ENCODE results near the gene SLC29A1. TPM values are rescaled to one million over a fixed set of nuclear protein-coding genes. Genes with fewer than 3 reads are reported as not detected.

Gene SLC29A1
- total and polyA plus RNA-seq, 2 experiments from 2014 or later = 23.3 to 30.8 TPM

DNA sequence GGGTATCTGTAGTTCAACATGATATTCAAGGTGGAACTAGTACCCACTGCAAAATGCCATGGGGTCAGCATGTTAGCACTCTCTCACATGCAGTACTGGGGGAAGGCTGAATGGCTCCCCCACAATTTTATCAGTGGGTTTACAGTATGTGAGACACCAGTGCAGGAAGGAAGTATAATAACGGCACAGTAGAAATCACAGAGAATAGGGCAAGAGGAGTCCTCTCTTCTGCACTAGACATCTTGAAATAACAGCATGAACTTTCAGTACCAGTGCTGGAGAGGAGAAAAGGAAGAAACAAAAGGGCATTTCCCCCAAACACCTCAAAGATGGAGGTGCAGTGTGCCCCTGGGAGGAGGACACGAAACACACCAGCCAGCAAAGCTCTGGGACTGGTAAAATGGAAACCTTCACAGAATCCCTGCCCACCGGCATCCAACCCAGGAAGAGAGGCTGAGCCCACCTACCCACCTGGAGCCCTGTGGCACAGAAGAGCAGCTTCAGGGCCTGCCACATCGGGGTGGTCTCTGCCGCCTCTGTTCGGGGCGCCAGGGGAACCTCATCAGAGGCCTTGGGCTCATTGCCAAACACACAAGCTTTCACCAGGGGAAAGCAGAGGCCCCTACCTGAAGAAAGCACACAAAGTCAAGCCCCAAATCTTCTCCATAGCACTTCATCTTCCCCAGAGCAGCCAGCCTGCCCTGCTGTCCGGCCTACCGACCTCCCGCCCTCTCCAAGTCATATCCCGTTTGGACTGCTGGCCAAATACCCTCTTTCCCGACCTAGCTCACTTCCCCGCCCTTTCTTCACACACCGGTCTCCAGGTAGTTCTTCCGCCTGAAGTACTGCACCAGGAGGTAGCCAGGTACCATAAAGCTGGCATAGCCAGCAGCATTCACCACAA is 32.7 kb downstream of the SLC29A1 start:
- no peak for TF ChIP-seq EZH2 (IDR thresholded peaks at IDR 0.05; ENCODE audit: borderline replicate concordance)
- TF ChIP-seq EZH2phosphoT487 (IDR thresholded peaks at IDR 0.05; ENCODE audit: low read depth, severe bottlenecking, unreplicated experiment) = no peak
- TF ChIP-seq, protein P1, sequence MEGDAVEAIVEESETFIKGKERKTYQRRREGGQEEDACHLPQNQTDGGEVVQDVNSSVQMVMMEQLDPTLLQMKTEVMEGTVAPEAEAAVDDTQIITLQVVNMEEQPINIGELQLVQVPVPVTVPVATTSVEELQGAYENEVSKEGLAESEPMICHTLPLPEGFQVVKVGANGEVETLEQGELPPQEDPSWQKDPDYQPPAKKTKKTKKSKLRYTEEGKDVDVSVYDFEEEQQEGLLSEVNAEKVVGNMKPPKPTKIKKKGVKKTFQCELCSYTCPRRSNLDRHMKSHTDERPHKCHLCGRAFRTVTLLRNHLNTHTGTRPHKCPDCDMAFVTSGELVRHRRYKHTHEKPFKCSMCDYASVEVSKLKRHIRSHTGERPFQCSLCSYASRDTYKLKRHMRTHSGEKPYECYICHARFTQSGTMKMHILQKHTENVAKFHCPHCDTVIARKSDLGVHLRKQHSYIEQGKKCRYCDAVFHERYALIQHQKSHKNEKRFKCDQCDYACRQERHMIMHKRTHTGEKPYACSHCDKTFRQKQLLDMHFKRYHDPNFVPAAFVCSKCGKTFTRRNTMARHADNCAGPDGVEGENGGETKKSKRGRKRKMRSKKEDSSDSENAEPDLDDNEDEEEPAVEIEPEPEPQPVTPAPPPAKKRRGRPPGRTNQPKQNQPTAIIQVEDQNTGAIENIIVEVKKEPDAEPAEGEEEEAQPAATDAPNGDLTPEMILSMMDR (IDR thresholded peaks at IDR 0.05; ENCODE audit: poor library complexity) = no peak
- Histone ChIP-seq H3K9me2 (replicated peaks; ENCODE audit: insufficient read depth) (no peaks in the 10 kb centered on the region), H3K36me3 (replicated peaks; ENCODE audit: insufficient read depth, low read depth) (no peaks in the 10 kb centered on the region), H2AFZ (peak overlapping the region; percentile 95), H3K79me2 (peaks cover 42% of the 10 kb centered on the region), H3K27ac (peak overlapping the region; percentile 96), H4K20me1 (ENCODE audit: insufficient read depth, poor library complexity, severe bottlenecking) (peaks cover 39% of the 10 kb centered on the region), H3K9me3 (ENCODE audit: low read depth) (no peaks in the 10 kb centered on the region), H3K4me3 (peak overlapping the region; percentile 100), H3K27me3 (no peaks in the 10 kb centered on the region), H3K4me1 (ENCODE audit: insufficient read depth) (peaks cover 5% of the 10 kb centered on the region), H3K4me2 (peak overlapping the region; percentile 98)
- 24% methylated on average over 15 of the region's 15 CpGs for WGBS (ENCODE audit: low lambda C conversion rate, missing lambda C conversion rate)
- DNase-seq (ENCODE audit: low spot score) = no peak

DNA sequence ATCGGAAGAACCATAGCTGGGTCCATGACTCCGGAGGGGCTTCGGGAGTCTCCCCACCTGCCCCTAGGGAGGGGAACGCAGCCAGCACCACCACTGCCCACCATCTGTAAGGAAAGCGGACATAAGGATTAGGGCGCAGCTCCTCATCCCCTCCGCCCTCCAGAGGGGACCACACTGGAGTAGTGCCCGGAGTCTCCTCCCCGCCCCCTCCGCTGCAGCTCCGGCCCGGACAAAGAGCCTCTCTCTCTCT is 33.3 kb downstream of the SLC29A1 start:
- WGBS (ENCODE audit: low lambda C conversion rate, missing lambda C conversion rate) = 2% methylated on average over 8 of the region's 12 CpGs
- H3K4me3 ChIP-seq = peak overlapping the region; percentile 100
- H4K20me1 ChIP-seq (ENCODE audit: insufficient read depth, poor library complexity, severe bottlenecking) = peaks cover 33% of the 10 kb centered on the region
- no peaks in the 10 kb centered on the region for H3K9me2 ChIP-seq (replicated peaks; ENCODE audit: insufficient read depth)
- peaks cover 5% of the 10 kb centered on the region for H3K4me1 ChIP-seq (ENCODE audit: insufficient read depth)
- H2AFZ ChIP-seq = peak overlapping the region; percentile 95
- H3K27ac ChIP-seq = peak overlapping the region; percentile 96
- H3K79me2 ChIP-seq = peaks cover 36% of the 10 kb centered on the region
- H3K4me2 ChIP-seq = peak overlapping the region; percentile 98
- TF ChIP-seq, protein P1 (IDR thresholded peaks at IDR 0.05; ENCODE audit: poor library complexity) = no peak
- TF ChIP-seq EZH2 (IDR thresholded peaks at IDR 0.05; ENCODE audit: borderline replicate concordance) (no peak), EZH2phosphoT487 (IDR thresholded peaks at IDR 0.05; ENCODE audit: low read depth, severe bottlenecking, unreplicated experiment) (no peak)
- DNase-seq (ENCODE audit: low spot score) = no peak
- no peaks in the 10 kb centered on the region for H3K27me3 ChIP-seq
- H3K36me3 ChIP-seq (replicated peaks; ENCODE audit: insufficient read depth, low read depth) = no peaks in the 10 kb centered on the region
- no peaks in the 10 kb centered on the region for H3K9me3 ChIP-seq (ENCODE audit: low read depth)

DNA sequence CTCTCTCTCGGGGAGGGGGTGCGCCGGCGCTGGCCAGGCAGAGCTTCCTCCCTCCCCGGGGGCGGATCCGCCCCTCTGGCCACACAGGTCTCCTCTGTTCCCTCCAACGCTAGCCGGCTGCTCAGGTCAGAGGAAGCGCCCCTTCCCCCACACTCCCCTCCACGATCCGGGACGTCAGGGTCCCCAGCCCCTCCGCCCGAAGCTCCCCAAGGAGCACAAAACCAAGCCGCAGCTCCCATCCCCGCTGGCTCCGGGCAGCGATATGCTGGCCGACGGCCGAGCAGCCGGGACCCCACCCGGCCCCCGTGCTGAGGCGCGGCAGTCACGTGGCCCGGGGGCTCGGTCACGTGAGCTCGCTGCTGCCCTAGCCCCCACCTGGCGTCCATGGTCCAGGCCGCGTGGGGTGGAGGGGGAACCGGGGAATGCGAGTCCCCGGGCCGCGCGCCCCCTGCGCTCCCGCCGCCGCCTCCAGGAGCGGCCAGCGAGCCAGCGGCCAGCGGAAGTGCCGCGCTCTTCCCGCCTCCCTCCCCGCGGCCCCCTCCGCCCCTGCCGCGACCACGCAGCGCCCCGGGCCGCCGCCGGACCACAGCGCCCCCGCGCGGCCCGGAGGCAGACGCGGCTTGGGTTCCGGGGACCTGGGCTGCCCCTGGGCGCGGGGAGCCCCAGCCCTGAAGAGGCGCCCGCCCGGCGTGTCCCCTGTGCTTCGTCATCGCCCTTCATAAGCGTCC is 33.8 kb downstream of the SLC29A1 start, which contains the start of gene SLC35B2:
Gene SLC35B2, minus strand, starts transcription at position 504 of the 728 bp plus-strand sequence. Its CDS starts 118 bp downstream, at position 386.
- TF ChIP-seq EZH2phosphoT487 (IDR thresholded peaks at IDR 0.05; ENCODE audit: low read depth, severe bottlenecking, unreplicated experiment) = no peak
- TF ChIP-seq, protein P1 (IDR thresholded peaks at IDR 0.05; ENCODE audit: poor library complexity) = peak; percentile 70
- TF ChIP-seq EZH2 (IDR thresholded peaks at IDR 0.05; ENCODE audit: borderline replicate concordance) = no peak
- H3K27me3 ChIP-seq = no peaks in the 10 kb centered on the region
- peaks cover 28% of the 10 kb centered on the region for H4K20me1 ChIP-seq (ENCODE audit: insufficient read depth, poor library complexity, severe bottlenecking)
- H3K27ac ChIP-seq = peak within 1 kb of the TSS; percentile 96
- no peaks in the 10 kb centered on the region for H3K9me3 ChIP-seq (ENCODE audit: low read depth)
- DNase-seq (ENCODE audit: low spot score) = peak; percentile 89
- H3K4me1 ChIP-seq (ENCODE audit: insufficient read depth) = peaks cover 5% of the 10 kb centered on the region
- H3K36me3 ChIP-seq (replicated peaks; ENCODE audit: insufficient read depth, low read depth) = no peaks in the 10 kb centered on the region
- H3K9me2 ChIP-seq (replicated peaks; ENCODE audit: insufficient read depth) = no peaks in the 10 kb centered on the region
- 1% methylated on average over 29 of the region's 80 CpGs for WGBS (ENCODE audit: low lambda C conversion rate, missing lambda C conversion rate)
- peak within 1 kb of the TSS; percentile 95 for H2AFZ ChIP-seq
- H3K4me3 ChIP-seq = peak within 1 kb of the TSS; percentile 100
- peak within 1 kb of the TSS; percentile 98 for H3K4me2 ChIP-seq
- H3K79me2 ChIP-seq = peaks cover 34% of the 10 kb centered on the region
